ENCODE results near the gene CAPN6. TPM values are rescaled to one million over a fixed set of nuclear protein-coding genes. Genes with fewer than 3 reads are reported as not detected.

Gene CAPN6
- total and polyA plus RNA-seq, 2 experiments from 2014 or later: 22.2 to 24.4 TPM

DNA sequence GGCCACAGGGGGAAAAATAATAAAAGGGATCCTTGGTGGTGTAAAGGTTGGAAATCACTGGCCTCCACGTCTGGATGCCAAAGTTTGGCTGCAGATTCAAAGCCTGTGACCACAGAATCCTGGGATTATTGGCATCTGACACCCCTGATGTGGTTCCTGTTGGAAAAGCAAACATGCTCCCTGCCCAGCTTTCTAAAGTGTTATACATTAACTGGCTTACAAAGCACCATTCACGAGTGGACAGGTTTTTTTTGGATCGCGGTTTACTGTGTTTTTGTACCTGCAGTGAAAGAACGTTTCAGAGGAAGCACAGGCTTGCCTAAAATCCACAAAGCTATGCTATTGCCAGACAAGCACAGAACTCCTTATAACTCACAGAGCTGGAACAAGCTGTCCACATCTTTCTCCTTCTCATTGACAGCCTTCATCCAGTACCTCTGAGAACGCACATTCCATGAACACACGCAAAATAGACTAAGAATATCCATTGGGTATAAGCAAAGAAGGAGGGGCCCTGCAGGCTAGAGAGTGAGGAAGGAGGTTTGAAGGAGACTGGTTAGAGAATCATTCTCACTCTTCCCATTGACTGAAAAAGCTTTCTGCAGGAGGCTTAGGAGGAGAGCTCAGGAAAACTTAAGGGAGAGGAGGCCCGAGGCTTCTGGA, 14.5 kb upstream of the CAPN6 start:
- 36% methylated on average over 8 of the region's 8 CpGs for WGBS (ENCODE audit: low lambda C conversion rate, missing lambda C conversion rate)
- no peaks in the 10 kb centered on the region for H3K36me3 ChIP-seq (replicated peaks; ENCODE audit: insufficient read depth, low read depth)
- H3K4me3 ChIP-seq: no peak overlapping the region
- H3K27ac ChIP-seq: no peak overlapping the region
- no peaks in the 10 kb centered on the region for H3K27me3 ChIP-seq
- H4K20me1 ChIP-seq (ENCODE audit: insufficient read depth, poor library complexity, severe bottlenecking): no peaks in the 10 kb centered on the region
- peak overlapping the region; percentile 52 for H3K4me2 ChIP-seq
- H2AFZ ChIP-seq: no peak overlapping the region
- no peaks in the 10 kb centered on the region for H3K4me1 ChIP-seq (ENCODE audit: insufficient read depth)
- H3K9me2 ChIP-seq (replicated peaks; ENCODE audit: insufficient read depth): no peaks in the 10 kb centered on the region
- TF ChIP-seq EZH2phosphoT487 (IDR thresholded peaks at IDR 0.05; ENCODE audit: low read depth, severe bottlenecking, unreplicated experiment): no peak
- TF ChIP-seq, protein P1, sequence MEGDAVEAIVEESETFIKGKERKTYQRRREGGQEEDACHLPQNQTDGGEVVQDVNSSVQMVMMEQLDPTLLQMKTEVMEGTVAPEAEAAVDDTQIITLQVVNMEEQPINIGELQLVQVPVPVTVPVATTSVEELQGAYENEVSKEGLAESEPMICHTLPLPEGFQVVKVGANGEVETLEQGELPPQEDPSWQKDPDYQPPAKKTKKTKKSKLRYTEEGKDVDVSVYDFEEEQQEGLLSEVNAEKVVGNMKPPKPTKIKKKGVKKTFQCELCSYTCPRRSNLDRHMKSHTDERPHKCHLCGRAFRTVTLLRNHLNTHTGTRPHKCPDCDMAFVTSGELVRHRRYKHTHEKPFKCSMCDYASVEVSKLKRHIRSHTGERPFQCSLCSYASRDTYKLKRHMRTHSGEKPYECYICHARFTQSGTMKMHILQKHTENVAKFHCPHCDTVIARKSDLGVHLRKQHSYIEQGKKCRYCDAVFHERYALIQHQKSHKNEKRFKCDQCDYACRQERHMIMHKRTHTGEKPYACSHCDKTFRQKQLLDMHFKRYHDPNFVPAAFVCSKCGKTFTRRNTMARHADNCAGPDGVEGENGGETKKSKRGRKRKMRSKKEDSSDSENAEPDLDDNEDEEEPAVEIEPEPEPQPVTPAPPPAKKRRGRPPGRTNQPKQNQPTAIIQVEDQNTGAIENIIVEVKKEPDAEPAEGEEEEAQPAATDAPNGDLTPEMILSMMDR (IDR thresholded peaks at IDR 0.05; ENCODE audit: poor library complexity): no peak
- TF ChIP-seq EZH2 (IDR thresholded peaks at IDR 0.05; ENCODE audit: borderline replicate concordance): no peak
- H3K9me3 ChIP-seq (ENCODE audit: low read depth): no peaks in the 10 kb centered on the region
- DNase-seq (ENCODE audit: low spot score): no peak
- H3K79me2 ChIP-seq: no peaks in the 10 kb centered on the region

DNA sequence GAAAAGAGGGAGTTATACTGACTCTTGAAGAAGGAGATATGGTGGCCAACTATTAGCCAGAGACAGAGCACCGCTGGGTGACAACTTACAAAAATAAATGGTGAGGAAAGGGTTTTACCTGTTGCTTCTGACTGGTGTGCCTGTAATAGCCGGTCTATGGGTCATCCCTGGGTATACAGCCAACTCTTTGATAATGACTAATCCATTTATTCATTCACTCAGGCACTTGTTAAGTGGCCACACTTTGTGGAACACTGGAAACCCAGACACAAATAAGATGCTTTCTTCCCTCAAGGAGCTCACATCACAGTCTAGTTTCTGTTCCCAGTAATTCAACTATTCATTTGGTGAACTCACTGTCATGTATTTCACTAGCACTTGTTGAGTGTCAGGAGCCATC, 13.2 kb upstream of the CAPN6 start:
- Histone ChIP-seq H3K4me1 (ENCODE audit: insufficient read depth) (no peaks in the 10 kb centered on the region), H3K4me2 (no peak overlapping the region), H2AFZ (no peak overlapping the region), H3K9me3 (ENCODE audit: low read depth) (no peaks in the 10 kb centered on the region), H3K27ac (no peak overlapping the region), H3K27me3 (no peaks in the 10 kb centered on the region), H3K4me3 (no peak overlapping the region), H4K20me1 (ENCODE audit: insufficient read depth, poor library complexity, severe bottlenecking) (no peaks in the 10 kb centered on the region), H3K79me2 (no peaks in the 10 kb centered on the region), H3K9me2 (replicated peaks; ENCODE audit: insufficient read depth) (no peaks in the 10 kb centered on the region), H3K36me3 (replicated peaks; ENCODE audit: insufficient read depth, low read depth) (no peaks in the 10 kb centered on the region)
- no peak for DNase-seq (ENCODE audit: low spot score)
- 90% methylated on average over 2 of the region's 2 CpGs for WGBS (ENCODE audit: low lambda C conversion rate, missing lambda C conversion rate)
- TF ChIP-seq, protein P1 (IDR thresholded peaks at IDR 0.05; ENCODE audit: poor library complexity): no peak
- TF ChIP-seq EZH2 (IDR thresholded peaks at IDR 0.05; ENCODE audit: borderline replicate concordance) (no peak), EZH2phosphoT487 (IDR thresholded peaks at IDR 0.05; ENCODE audit: low read depth, severe bottlenecking, unreplicated experiment) (no peak)

GRCh38 chrX:111282991-111283390, 12.7 kb upstream of the CAPN6 start:
- Histone ChIP-seq H3K36me3 (replicated peaks; ENCODE audit: insufficient read depth, low read depth) (no peaks in the 10 kb centered on the region), H3K4me3 (no peak overlapping the region), H3K9me2 (replicated peaks; ENCODE audit: insufficient read depth) (no peaks in the 10 kb centered on the region), H3K27ac (no peak overlapping the region), H3K79me2 (no peaks in the 10 kb centered on the region), H4K20me1 (ENCODE audit: insufficient read depth, poor library complexity, severe bottlenecking) (no peaks in the 10 kb centered on the region), H2AFZ (no peak overlapping the region), H3K4me2 (no peak overlapping the region), H3K4me1 (ENCODE audit: insufficient read depth) (no peaks in the 10 kb centered on the region), H3K9me3 (ENCODE audit: low read depth) (no peaks in the 10 kb centered on the region), H3K27me3 (no peaks in the 10 kb centered on the region)
- TF ChIP-seq EZH2 (IDR thresholded peaks at IDR 0.05; ENCODE audit: borderline replicate concordance) (no peak), EZH2phosphoT487 (IDR thresholded peaks at IDR 0.05; ENCODE audit: low read depth, severe bottlenecking, unreplicated experiment) (no peak)
- TF ChIP-seq, protein P1 (IDR thresholded peaks at IDR 0.05; ENCODE audit: poor library complexity): no peak
- no peak for DNase-seq (ENCODE audit: low spot score)
- 100% methylated on average over 1 of the region's 1 CpG for WGBS (ENCODE audit: low lambda C conversion rate, missing lambda C conversion rate)
